Measurements from ENCODE around the gene APLP2. TPM values are rescaled to one million over a fixed set of nuclear protein-coding genes. Genes with fewer than 3 reads are reported as not detected.

APLP2 gene
- total RNA-seq, 2 donors from 2014 or later: 493 to 557 TPM

- peak overlapping the region; percentile 89 to 93 for H3K27ac ChIP-seq
- H3K36me3 ChIP-seq: no peaks in the 10 kb centered on the region
- ATAC-seq (ENCODE audit: insufficient number of reproducible peaks, low FRiP score, low read depth): no peak
- no peaks in the 10 kb centered on the region for H3K27me3 ChIP-seq (replicated peaks; ENCODE audit: insufficient read depth)
- DNase-seq (ENCODE audit: low spot score): no peak
- peak overlapping the region; percentile 91 for H3K4me3 ChIP-seq
- no peaks in the 10 kb centered on the region for H3K9me3 ChIP-seq
- H3K4me1 ChIP-seq (ENCODE audit: control insufficient read depth in 1 of 2, low read depth in 2 of 2): peaks cover 14 to 24% of the 10 kb centered on the region in 2 donors
- TF ChIP-seq CTCF (IDR thresholded peaks at IDR 0.05): peak; percentile 9
These were observed 583 bp downstream of the APLP2 start for GRCh38 chr11:130070109-130070845.

GRCh38 chr11:130070846-130071200 lies 1.1 kb downstream of the APLP2 start:
- no peaks in the 10 kb centered on the region for H3K27me3 ChIP-seq (replicated peaks; ENCODE audit: insufficient read depth)
- H3K4me1 ChIP-seq (ENCODE audit: control insufficient read depth in 1 of 2, low read depth in 2 of 2): peaks cover 14 to 24% of the 10 kb centered on the region in 2 donors

GRCh38 chr11:130071211-130071712 lies 1.6 kb downstream of the APLP2 start:
- no peaks in the 10 kb centered on the region for H3K9me3 ChIP-seq
- peak overlapping the region; percentile 41 to 93 for H3K27ac ChIP-seq
- H3K27me3 ChIP-seq (replicated peaks; ENCODE audit: insufficient read depth): no peaks in the 10 kb centered on the region
- ATAC-seq (ENCODE audit: insufficient number of reproducible peaks, low FRiP score, low read depth) (no peak), DNase-seq (ENCODE audit: low spot score) (no peak)
- H3K4me3 ChIP-seq: peak overlapping the region; percentile 91
- no peaks in the 10 kb centered on the region for H3K36me3 ChIP-seq
- TF ChIP-seq CTCF (IDR thresholded peaks at IDR 0.05): no peak
- H3K4me1 ChIP-seq (ENCODE audit: control insufficient read depth in 1 of 2, low read depth in 2 of 2): peaks cover 14 to 24% of the 10 kb centered on the region in 2 donors

More at GRCh38 chr11:130070846-130071200, 1.1 kb downstream of the APLP2 start:
- no peak for TF ChIP-seq CTCF (IDR thresholded peaks at IDR 0.05)
- Histone ChIP-seq H3K27ac (peak overlapping the region; percentile 89 to 93), H3K9me3 (no peaks in the 10 kb centered on the region), H3K4me3 (peak overlapping the region; percentile 91), H3K36me3 (no peaks in the 10 kb centered on the region)
- ATAC-seq (ENCODE audit: insufficient number of reproducible peaks, low FRiP score, low read depth) (no peak), DNase-seq (ENCODE audit: low spot score) (no peak)

GRCh38 chr11:130074736-130075135 lies 5.0 kb downstream of the APLP2 start:
- H3K9me3 ChIP-seq: no peaks in the 10 kb centered on the region
- no peak for ATAC-seq (ENCODE audit: insufficient number of reproducible peaks, low FRiP score, low read depth)
- H3K27ac ChIP-seq: no peak overlapping the region
- no peaks in the 10 kb centered on the region for H3K36me3 ChIP-seq
- peaks cover 10 to 28% of the 10 kb centered on the region in 2 donors for H3K4me1 ChIP-seq (ENCODE audit: control insufficient read depth in 1 of 2, low read depth in 2 of 2)
- H3K4me3 ChIP-seq: no peak overlapping the region
- no peak for DNase-seq (ENCODE audit: low spot score)
- no peak for TF ChIP-seq CTCF (IDR thresholded peaks at IDR 0.05)
- H3K27me3 ChIP-seq (replicated peaks; ENCODE audit: insufficient read depth): no peaks in the 10 kb centered on the region

GRCh38 chr11:130076778-130077481 lies 7.2 kb downstream of the APLP2 start:
- H3K4me1 ChIP-seq (ENCODE audit: control insufficient read depth in 1 of 2, low read depth in 2 of 2): peaks cover 5 to 22% of the 10 kb centered on the region in 2 donors
- no peak for TF ChIP-seq CTCF (IDR thresholded peaks at IDR 0.05)
- no peak for ATAC-seq (ENCODE audit: insufficient number of reproducible peaks, low FRiP score, low read depth)

More at GRCh38 chr11:130076778-130077481, 7.2 kb downstream of the APLP2 start:
- H3K4me3 ChIP-seq: no peak overlapping the region
- no peak overlapping the region for H3K27ac ChIP-seq
- H3K9me3 ChIP-seq: no peaks in the 10 kb centered on the region
- no peak for DNase-seq (ENCODE audit: low spot score)
- H3K27me3 ChIP-seq (replicated peaks; ENCODE audit: insufficient read depth): no peaks in the 10 kb centered on the region
- no peaks in the 10 kb centered on the region for H3K36me3 ChIP-seq

All from thoracic aorta (tissue), 2 donors.